Smooth muscle cell of the pulmonary artery (primary cell): ENCODE results near the gene ARHGEF6. TPM values are rescaled to one million over a fixed set of nuclear protein-coding genes. Genes with fewer than 3 reads are reported as not detected.

Experiments
- total RNA-seq: library from RNA; depleted of rRNA; stranded (reverse); fragments of >200 nt; gene quantifications from 2 replicates; pipeline ENCODE4 v1.2.3, GENCODE V29; 2014

ARHGEF6 gene
- total RNA-seq: 15.8 and 23.5 TPM in 2 replicates

GRCh38 chrX:136780763-136781162 lies at the start of gene ARHGEF6:
TSS of gene ARHGEF6 (minus strand) at chrX:136780932. CDS start at chrX:136780882, 50 bp downstream.

GRCh38 chrX:136647677-136648360 lies 132.9 kb downstream of the ARHGEF6 start, which contains the start of gene CD40LG:
TSS of gene CD40LG (plus strand) at chrX:136648158. CDS start at chrX:136648249, 91 bp downstream.

Other genes with a start within 250 kb of the ARHGEF6 start
- gene VGLL1, start 248.7 kb downstream of the ARHGEF6 start, total RNA-seq: not detected in 2 replicates
- not detected in 2 replicates for gene CD40LG, start 132.8 kb downstream of the ARHGEF6 start, total RNA-seq
- gene RBMX, start 99.8 kb upstream of the ARHGEF6 start, total RNA-seq: 89.8 and 104 TPM in 2 replicates